OCI-LY3 (cell line): ENCODE results near the gene CALU.

Source experiments
- EZH2phosphoT487 ChIP-seq: fragments of 200-600 bp; shearing (Covaris generic); IDR thresholded peaks from 2 replicates; pipeline ENCODE4 v1.6.1; 2018; ENCODE audit warnings: antibody characterized with exemption, mixed run types, low read depth
- TF ChIP-seq, protein P1 (sequence below): fragments of 200-600, 300-600 bp; sonication (generic); IDR thresholded peaks from 2 replicates; pipeline ENCODE4 v1.5.1; 2014; ENCODE audit warnings: antibody characterized with exemption, low read length, low read depth

DNA sequence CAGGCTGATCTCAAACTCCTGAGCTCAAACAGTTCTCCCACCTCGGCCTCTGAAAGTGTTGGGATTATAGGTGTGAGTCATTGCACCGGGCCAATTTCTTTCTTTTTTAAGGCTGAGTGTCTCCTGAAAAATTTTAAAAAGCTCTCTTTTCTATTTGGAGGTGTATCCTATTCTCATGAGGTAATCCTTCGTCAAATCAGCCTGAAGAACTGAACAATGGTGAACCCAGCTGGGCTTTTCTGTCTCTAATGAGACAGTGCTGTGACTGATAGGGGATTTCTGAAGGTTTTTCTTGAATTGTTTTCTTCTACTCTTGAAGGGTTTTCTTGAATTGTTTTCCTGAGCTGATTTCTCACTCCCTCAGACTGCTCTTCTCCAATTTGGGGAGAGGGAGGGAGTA lies 30.9 kb upstream of the CALU start:
- no peak for TF ChIP-seq EZH2phosphoT487
- TF ChIP-seq, protein P1, sequence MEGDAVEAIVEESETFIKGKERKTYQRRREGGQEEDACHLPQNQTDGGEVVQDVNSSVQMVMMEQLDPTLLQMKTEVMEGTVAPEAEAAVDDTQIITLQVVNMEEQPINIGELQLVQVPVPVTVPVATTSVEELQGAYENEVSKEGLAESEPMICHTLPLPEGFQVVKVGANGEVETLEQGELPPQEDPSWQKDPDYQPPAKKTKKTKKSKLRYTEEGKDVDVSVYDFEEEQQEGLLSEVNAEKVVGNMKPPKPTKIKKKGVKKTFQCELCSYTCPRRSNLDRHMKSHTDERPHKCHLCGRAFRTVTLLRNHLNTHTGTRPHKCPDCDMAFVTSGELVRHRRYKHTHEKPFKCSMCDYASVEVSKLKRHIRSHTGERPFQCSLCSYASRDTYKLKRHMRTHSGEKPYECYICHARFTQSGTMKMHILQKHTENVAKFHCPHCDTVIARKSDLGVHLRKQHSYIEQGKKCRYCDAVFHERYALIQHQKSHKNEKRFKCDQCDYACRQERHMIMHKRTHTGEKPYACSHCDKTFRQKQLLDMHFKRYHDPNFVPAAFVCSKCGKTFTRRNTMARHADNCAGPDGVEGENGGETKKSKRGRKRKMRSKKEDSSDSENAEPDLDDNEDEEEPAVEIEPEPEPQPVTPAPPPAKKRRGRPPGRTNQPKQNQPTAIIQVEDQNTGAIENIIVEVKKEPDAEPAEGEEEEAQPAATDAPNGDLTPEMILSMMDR, result no peak
